HCT116 (cell line): ENCODE measurements around the gene MDM2. TPM values are rescaled to one million over a fixed set of nuclear protein-coding genes. Genes with fewer than 3 reads are reported as not detected.

Experiments
- ATAC-seq: fragments of 200-7000 bp; cut with Tn5 transposase; 2 replicates; pipeline ENCODE4 v1.9.1; 2020; ENCODE audit warnings: mild to moderate bottlenecking, moderate library complexity
- BruUV-seq: library from RNA; stranded (reverse); fragments of 400-500 nt; replicated peaks from 2 replicates; lab custom pipeline; 2021; lab: Mats Ljungman, UMichigan
- CTCF ChIA-PET: fragments of 300-600 bp; sonication (Branson Sonifier 250); formaldehyde crosslinking; loops from one replicate; lab custom pipeline; 2021; ENCODE audit warnings: antibody characterized with exemption; lab: Charles Lee
- POLR2A ChIA-PET: fragments of 300-600, 350-600 bp; sonication (Branson Sonifier 250); formaldehyde crosslinking; loops from one replicate; lab custom pipeline; 2021; ENCODE audit warnings: antibody characterized with exemption; lab: Charles Lee
- RAD21 ChIA-PET, 2 experiments: fragments of 300-600 bp; sonication (Branson Sonifier 250); formaldehyde crosslinking; loops; one replicate each; lab custom pipeline; 2023; ENCODE audit warnings: low total read pairs in 2 of 2; ENCODE audit not compliant: uncharacterized antibody in 2 of 2, unreplicated experiment in 2 of 2, low non-redundant PET in 1 of 2; lab: Charles Lee
- DNase-seq: peaks from one replicate; pipeline ENCODE4 v3.0.0-alpha.2; 2010; ENCODE audit warnings: low read depth, low spot score
- H2AFZ ChIP-seq: fragments of 200-600 bp; shearing (Covaris generic), sonication (generic); 2 replicates; pipeline ENCODE4 v1.6.1; 2017; ENCODE audit warnings: low read depth, mixed run types, mixed read lengths, antibody characterized with exemption, low read length; ENCODE audit not compliant: poor library complexity, severe bottlenecking
- H3K27ac ChIP-seq: 2 replicates; pipeline ENCODE4 v1.5.1; 2012; ENCODE audit warnings: low read depth, low read length
- H3K27me3 ChIP-seq: fragments of 200-600 bp; sonication (generic); 2 replicates; pipeline ENCODE4 v1.6.1; 2016; ENCODE audit warnings: mixed run types, low read length, mixed read lengths; ENCODE audit not compliant: insufficient read depth
- H3K36me3 ChIP-seq, 2 experiments: fragments of 200-500 bp in 1 of 2; fragments of 200-600 bp in 1 of 2; sonication (Bioruptor generic) in 1 of 2; sonication (generic) in 1 of 2; 2 replicates each; pipeline versions ENCODE4 v1.5.1 to v1.6.1; 2014 to 2016; ENCODE audit warnings: low read length in 2 of 2, inconsistent platforms in 1 of 2, mixed read lengths in 1 of 2, mixed run types in 1 of 2; ENCODE audit not compliant: insufficient read depth in 2 of 2, control insufficient read depth in 1 of 2
- H3K4me1 ChIP-seq, 2 experiments: fragments of 200-600 bp in 1 of 2; sonication (generic) in 1 of 2; 2 replicates each; pipeline versions ENCODE4 v1.5.1 to v1.6.1; 2012 to 2017; ENCODE audit warnings: low read length in 2 of 2, inconsistent platforms in 1 of 2, mild to moderate bottlenecking in 1 of 2, mixed read lengths in 1 of 2, mixed run types in 1 of 2, moderate library complexity in 1 of 2; ENCODE audit not compliant: insufficient read depth in 2 of 2, control insufficient read depth in 1 of 2
- H3K4me2 ChIP-seq: fragments of 200-600 bp; sonication (generic); 2 replicates; pipeline ENCODE4 v1.6.1; 2017; ENCODE audit warnings: mixed run types, low read length, mixed read lengths
- H3K4me3 ChIP-seq, 2 experiments: fragments of 200-600 bp in 1 of 2; sonication (generic) in 1 of 2; replicated peaks in 1 of 2; 2 replicates each; pipeline ENCODE4 v1.5.1; 2011 to 2016; ENCODE audit warnings: low read length in 2 of 2, control low read depth in 1 of 2, low read depth in 1 of 2, mild to moderate bottlenecking in 1 of 2, mixed read lengths in 1 of 2, mixed run types in 1 of 2
- H3K79me2 ChIP-seq: fragments of 200-600 bp; sonication (generic); 2 replicates; pipeline ENCODE4 v1.6.1; 2017; ENCODE audit warnings: mild to moderate bottlenecking, mixed run types, low read length, moderate library complexity, mixed read lengths; ENCODE audit not compliant: insufficient read depth
- H3K9ac ChIP-seq: fragments of 200-600 bp; sonication (generic); 2 replicates; pipeline ENCODE4 v1.6.1; 2016; ENCODE audit warnings: low read length, mixed read lengths
- H3K9me2 ChIP-seq: fragments of 200-600 bp; sonication (generic), shearing (Covaris generic); 2 replicates; pipeline ENCODE4 v1.6.1; 2017; ENCODE audit warnings: mixed run types, mild to moderate bottlenecking, moderate library complexity; ENCODE audit not compliant: insufficient read depth
- H3K9me3 ChIP-seq, 2 experiments: fragments of 200-500 bp in 1 of 2; fragments of 200-600 bp in 1 of 2; sonication (Bioruptor generic) in 1 of 2; sonication (generic) in 1 of 2; 2 replicates each; pipeline ENCODE4 v1.6.1; 2014 to 2017; ENCODE audit warnings: low read length in 2 of 2, mixed read lengths in 2 of 2, inconsistent platforms in 1 of 2, low read depth in 1 of 2, mild to moderate bottlenecking in 1 of 2, mixed run types in 1 of 2, moderate library complexity in 1 of 2; ENCODE audit not compliant: control insufficient read depth in 1 of 2, insufficient read depth in 1 of 2
- H4K20me1 ChIP-seq: fragments of 200-600 bp; sonication (generic), shearing (Covaris generic); 2 replicates; pipeline ENCODE4 v1.6.1; 2017; ENCODE audit warnings: mixed run types, mild to moderate bottlenecking, moderate library complexity; ENCODE audit not compliant: insufficient read depth
- ATF3 ChIP-seq: IDR thresholded peaks from 2 replicates; pipeline ENCODE4 v1.6.1; 2012
- CBX3 ChIP-seq: IDR thresholded peaks from 2 replicates; pipeline ENCODE4 v1.6.1; 2012; ENCODE audit warnings: low read depth
- JUND ChIP-seq: IDR thresholded peaks from 2 replicates; pipeline ENCODE4 v1.6.1; 2012
- RAD21 ChIP-seq: IDR thresholded peaks from 2 replicates; pipeline ENCODE4 v1.6.1; 2012; ENCODE audit warnings: low read depth, mild to moderate bottlenecking
- SRF ChIP-seq: IDR thresholded peaks from 2 replicates; pipeline ENCODE4 v1.6.1; 2012; ENCODE audit warnings: low read depth
- TCF7L2 ChIP-seq: IDR thresholded peaks from 2 replicates; pipeline ENCODE4 v1.7.0; 2011; ENCODE audit warnings: borderline replicate concordance, inconsistent platforms; ENCODE audit not compliant: insufficient read depth, insufficient read length; ENCODE audit errors: extremely low read depth
- ZFX ChIP-seq: fragments of 450-650 bp; IDR thresholded peaks from 2 replicates; pipeline ENCODE4 v1.6.1; 2017
- intact Hi-C: fragments of 100-400 bp; cut with micrococcal nuclease; formaldehyde crosslinking; loops from 2 replicates; pipeline ENCODE4 v1.10.0; 2022
- total RNA-seq: library from RNA; stranded (reverse); gene quantifications from one replicate; pipeline ENCODE4 v1.2.1, GENCODE V29; 2021; ENCODE audit not compliant: unreplicated experiment
- TF ChIP-seq, protein P1 (sequence below), 3 experiments: fragments of 200-600 bp in 1 of 3; sonication (generic) in 1 of 3; IDR thresholded peaks in 2 of 3; conservative IDR thresholded peaks in 1 of 3; 2 replicates each; pipeline ENCODE4 v1.5.1; 2012 to 2017; ENCODE audit warnings: low read depth in 2 of 3, low read length in 2 of 3, antibody characterized with exemption in 1 of 3, borderline replicate concordance in 1 of 3, control low read depth in 1 of 3, mild to moderate bottlenecking in 1 of 3, mixed read lengths in 1 of 3, mixed run types in 1 of 3, moderate library complexity in 1 of 3; ENCODE audit not compliant: insufficient read depth in 1 of 3

Gene MDM2
- total RNA-seq, 1 experiment from 2014 or later: 170 TPM

DNA sequence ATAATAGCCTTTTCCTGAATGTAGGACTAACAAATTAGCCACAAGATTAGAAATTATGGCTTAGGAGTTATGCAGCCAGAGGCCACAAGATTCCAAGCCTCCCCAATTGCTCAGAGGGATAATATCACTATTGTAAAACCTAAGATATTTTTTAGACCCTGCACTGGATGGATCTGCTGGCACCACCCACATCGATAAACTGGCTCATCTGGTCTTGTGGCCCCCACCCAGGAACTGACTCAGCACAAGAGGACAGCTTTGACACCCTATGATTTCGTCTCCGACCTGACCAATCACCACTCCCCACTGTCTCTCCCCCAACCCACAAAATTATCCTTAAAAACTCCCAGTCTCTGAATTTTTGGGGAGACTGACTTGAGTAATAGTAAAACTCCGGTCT is 70.3 kb downstream of the MDM2 start:
- no peak overlapping the region for H3K4me2 ChIP-seq
- no peaks in the 10 kb centered on the region for H3K27me3 ChIP-seq
- BruUV-seq: no TSS peak
- H4K20me1 ChIP-seq: no peaks in the 10 kb centered on the region
- H2AFZ ChIP-seq: no peak overlapping the region
- no peaks in the 10 kb centered on the region for H3K36me3 ChIP-seq
- no peaks in the 10 kb centered on the region for H3K79me2 ChIP-seq
- H3K9me3 ChIP-seq: peaks cover 0 to 7% of the 10 kb centered on the region in 2 experiments; a peak in 1 of 4 replicates
- TF ChIP-seq ZFX (no peak), SRF (no peak), TCF7L2 (no peak)
- CTCF ChIA-PET: no interaction called here
- no peaks in the 10 kb centered on the region for H3K4me1 ChIP-seq
- ATAC-seq (no peak), DNase-seq (no peak)
- RAD21 ChIA-PET: no interaction called here
- H3K9ac ChIP-seq: no peak overlapping the region
- H3K4me3 ChIP-seq: no peak overlapping the region
- no peaks in the 10 kb centered on the region for H3K9me2 ChIP-seq
- POLR2A ChIA-PET: no interaction called here
- no peak overlapping the region for H3K27ac ChIP-seq
- intact Hi-C loops: no loop called here

DNA sequence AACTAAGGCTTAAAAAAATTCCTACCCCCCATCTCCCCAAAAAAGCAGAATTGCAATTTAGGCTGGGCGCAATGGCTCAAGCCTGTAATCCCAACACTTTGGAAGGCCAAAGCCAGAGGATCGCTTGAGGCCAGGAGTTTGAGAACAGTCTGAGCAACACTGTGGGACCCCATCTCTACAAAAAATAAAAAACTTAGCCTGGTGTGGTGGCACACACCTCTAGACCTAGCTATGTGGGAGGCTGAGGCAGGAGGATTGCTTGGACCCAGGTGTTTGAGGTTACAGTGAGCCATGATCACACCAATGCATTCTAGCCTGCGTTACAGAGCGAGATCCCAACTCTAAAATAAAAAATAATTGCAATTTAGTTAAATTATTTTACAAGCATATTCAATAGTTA is 70.9 kb downstream of the MDM2 start:
- RAD21 ChIA-PET: no interaction called here
- Histone ChIP-seq H3K36me3 (no peaks in the 10 kb centered on the region), H3K79me2 (no peaks in the 10 kb centered on the region), H2AFZ (no peak overlapping the region), H3K9me3 (peaks cover 0 to 7% of the 10 kb centered on the region in 2 experiments; a peak in 1 of 4 replicates), H3K27ac (no peak overlapping the region), H3K27me3 (no peaks in the 10 kb centered on the region), H3K9me2 (no peaks in the 10 kb centered on the region), H3K9ac (no peak overlapping the region), H3K4me1 (no peaks in the 10 kb centered on the region), H3K4me3 (no peak overlapping the region), H4K20me1 (no peaks in the 10 kb centered on the region), H3K4me2 (no peak overlapping the region)
- no peak for DNase-seq
- no peak for ATAC-seq
- POLR2A ChIA-PET: no interaction called here
- TF ChIP-seq JUND: no peak
- no peak for TF ChIP-seq RAD21
- TF ChIP-seq, protein P1, sequence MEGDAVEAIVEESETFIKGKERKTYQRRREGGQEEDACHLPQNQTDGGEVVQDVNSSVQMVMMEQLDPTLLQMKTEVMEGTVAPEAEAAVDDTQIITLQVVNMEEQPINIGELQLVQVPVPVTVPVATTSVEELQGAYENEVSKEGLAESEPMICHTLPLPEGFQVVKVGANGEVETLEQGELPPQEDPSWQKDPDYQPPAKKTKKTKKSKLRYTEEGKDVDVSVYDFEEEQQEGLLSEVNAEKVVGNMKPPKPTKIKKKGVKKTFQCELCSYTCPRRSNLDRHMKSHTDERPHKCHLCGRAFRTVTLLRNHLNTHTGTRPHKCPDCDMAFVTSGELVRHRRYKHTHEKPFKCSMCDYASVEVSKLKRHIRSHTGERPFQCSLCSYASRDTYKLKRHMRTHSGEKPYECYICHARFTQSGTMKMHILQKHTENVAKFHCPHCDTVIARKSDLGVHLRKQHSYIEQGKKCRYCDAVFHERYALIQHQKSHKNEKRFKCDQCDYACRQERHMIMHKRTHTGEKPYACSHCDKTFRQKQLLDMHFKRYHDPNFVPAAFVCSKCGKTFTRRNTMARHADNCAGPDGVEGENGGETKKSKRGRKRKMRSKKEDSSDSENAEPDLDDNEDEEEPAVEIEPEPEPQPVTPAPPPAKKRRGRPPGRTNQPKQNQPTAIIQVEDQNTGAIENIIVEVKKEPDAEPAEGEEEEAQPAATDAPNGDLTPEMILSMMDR (IDR thresholded peaks at IDR 0.05 in 2 of 3, conservative IDR thresholded peaks at IDR 0.05 in 1 of 3; ENCODE audit: borderline replicate concordance in 1 of 3, insufficient read depth in 1 of 3, low read depth in 2 of 3, low read length in 2 of 3): no peak
- no peak for TF ChIP-seq ZFX
- no peak for TF ChIP-seq CBX3
- TF ChIP-seq ATF3: no peak
- CTCF ChIA-PET: no interaction called here
- intact Hi-C loops: no loop called here
- BruUV-seq: no TSS peak
